Measurements from ENCODE around the gene NCKAP5.

GRCh38 chr2:133599811-133600210, 31.5 kb upstream of the NCKAP5 start:
- TF ChIP-seq, protein P1, sequence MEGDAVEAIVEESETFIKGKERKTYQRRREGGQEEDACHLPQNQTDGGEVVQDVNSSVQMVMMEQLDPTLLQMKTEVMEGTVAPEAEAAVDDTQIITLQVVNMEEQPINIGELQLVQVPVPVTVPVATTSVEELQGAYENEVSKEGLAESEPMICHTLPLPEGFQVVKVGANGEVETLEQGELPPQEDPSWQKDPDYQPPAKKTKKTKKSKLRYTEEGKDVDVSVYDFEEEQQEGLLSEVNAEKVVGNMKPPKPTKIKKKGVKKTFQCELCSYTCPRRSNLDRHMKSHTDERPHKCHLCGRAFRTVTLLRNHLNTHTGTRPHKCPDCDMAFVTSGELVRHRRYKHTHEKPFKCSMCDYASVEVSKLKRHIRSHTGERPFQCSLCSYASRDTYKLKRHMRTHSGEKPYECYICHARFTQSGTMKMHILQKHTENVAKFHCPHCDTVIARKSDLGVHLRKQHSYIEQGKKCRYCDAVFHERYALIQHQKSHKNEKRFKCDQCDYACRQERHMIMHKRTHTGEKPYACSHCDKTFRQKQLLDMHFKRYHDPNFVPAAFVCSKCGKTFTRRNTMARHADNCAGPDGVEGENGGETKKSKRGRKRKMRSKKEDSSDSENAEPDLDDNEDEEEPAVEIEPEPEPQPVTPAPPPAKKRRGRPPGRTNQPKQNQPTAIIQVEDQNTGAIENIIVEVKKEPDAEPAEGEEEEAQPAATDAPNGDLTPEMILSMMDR (IDR thresholded peaks at IDR 0.05 in 8 of 11, conservative IDR thresholded peaks at IDR 0.05 in 3 of 11), result no peak
- TF ChIP-seq POLR2A (IDR thresholded peaks at IDR 0.05), result no peak

Data from spleen (tissue), 7 donors.